ENCODE data around the gene SCLY.

SCLY gene

GRCh38 chr2:238121511-238122286, 60.9 kb downstream of the SCLY start:
- no peak for DNase-seq (ENCODE audit: low spot score)
- in situ Hi-C loops (cut with MboI; ENCODE audit: low pct_unique_long_range_greater_than_20kb, low sequenced_read_pairs, unreplicated experiment): no loop called here
- TF ChIP-seq CTCF (IDR thresholded peaks at IDR 0.05; ENCODE audit: extremely low read depth, insufficient read depth, missing control alignments): no peak

- in situ Hi-C loops (cut with MboI; ENCODE audit: low pct_unique_long_range_greater_than_20kb, low sequenced_read_pairs, unreplicated experiment): no loop called here
- TF ChIP-seq CTCF (IDR thresholded peaks at IDR 0.05; ENCODE audit: extremely low read depth, insufficient read depth, missing control alignments): no peak
Observed at GRCh38 chr2:238122287-238123217, 61.8 kb downstream of the SCLY start.

DNA sequence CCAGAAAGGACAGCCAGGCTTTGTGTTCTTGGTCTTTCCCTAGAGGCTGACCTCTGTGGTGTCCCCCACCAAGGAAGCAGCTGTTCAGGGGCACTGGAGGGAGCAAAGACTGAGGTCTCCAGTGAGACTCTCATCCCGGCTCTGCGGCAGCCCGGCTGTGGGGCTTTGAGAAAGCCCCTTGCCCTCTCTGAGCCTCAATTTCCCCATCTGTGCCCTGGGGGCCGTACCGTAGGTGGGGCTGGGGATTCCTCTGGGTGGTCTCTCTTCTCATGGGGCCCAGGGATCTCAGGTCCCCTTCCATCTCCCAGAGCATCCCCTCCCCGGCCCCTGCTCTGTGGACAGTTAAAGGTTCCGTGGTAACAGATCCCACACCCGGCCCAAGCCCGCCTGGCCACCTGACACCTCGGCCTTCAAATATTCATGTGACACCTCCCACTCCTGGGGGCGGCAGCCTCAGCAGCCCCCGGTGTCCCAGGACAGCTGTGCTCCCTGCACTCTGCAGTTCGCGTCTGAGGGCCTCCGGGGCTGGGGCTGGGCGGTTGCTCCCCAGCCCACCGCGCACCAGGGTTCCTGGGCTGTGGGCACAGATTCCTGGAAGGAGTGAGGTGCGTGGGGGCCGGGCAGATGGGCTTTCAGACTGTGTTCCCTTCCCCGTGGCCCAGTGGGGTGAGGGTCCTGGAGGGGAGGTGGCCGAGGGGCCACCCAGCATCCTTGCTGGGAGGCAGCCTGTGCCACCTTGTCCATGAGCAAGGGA, 62.6 kb downstream of the SCLY start:
- no peak for TF ChIP-seq CTCF (IDR thresholded peaks at IDR 0.05; ENCODE audit: extremely low read depth, insufficient read depth, missing control alignments)
- no peak for DNase-seq (ENCODE audit: low spot score)
- in situ Hi-C loops (cut with MboI; ENCODE audit: low pct_unique_long_range_greater_than_20kb, low sequenced_read_pairs, unreplicated experiment): no loop called here

More at GRCh38 chr2:238122287-238123217, 61.8 kb downstream of the SCLY start:
- no peak for DNase-seq (ENCODE audit: low spot score)

- DNase-seq (ENCODE audit: low spot score): no peak
- no peak for TF ChIP-seq CTCF (IDR thresholded peaks at IDR 0.05; ENCODE audit: extremely low read depth, insufficient read depth, missing control alignments)
- in situ Hi-C loops (cut with MboI; ENCODE audit: low pct_unique_long_range_greater_than_20kb, low sequenced_read_pairs, unreplicated experiment): no loop called here
Observed at GRCh38 chr2:238123991-238124470, 63.2 kb downstream of the SCLY start.

- in situ Hi-C loops (cut with MboI; ENCODE audit: low pct_unique_long_range_greater_than_20kb, low sequenced_read_pairs, unreplicated experiment): no loop called here
- TF ChIP-seq CTCF (IDR thresholded peaks at IDR 0.05; ENCODE audit: extremely low read depth, insufficient read depth, missing control alignments): no peak
- DNase-seq (ENCODE audit: low spot score): no peak
Observed at GRCh38 chr2:238124488-238125126, 63.8 kb downstream of the SCLY start.
